Astrocyte of the cerebellum (primary cell): Measurements from ENCODE around the gene CLCN3.

Experiments used
- DNase-seq: peaks from one replicate; pipeline ENCODE4 v3.0.0-alpha.2; 2011; ENCODE audit warnings: low read depth
- H3K4me3 ChIP-seq: 2 replicates; pipeline ENCODE4 v1.5.1; 2011; ENCODE audit warnings: mild to moderate bottlenecking, low read depth, low read length, moderate library complexity
- CTCF ChIP-seq: IDR thresholded peaks from 2 replicates; pipeline ENCODE4 v1.5.1; 2012; ENCODE audit warnings: low read length, low read depth, moderate library complexity, mild to moderate bottlenecking; ENCODE audit errors: missing control alignments
- in situ Hi-C: cut with HindIII; loops from 2 replicates; pipeline ENCODE4 v1.10.0; 2017; ENCODE audit warnings: low sequenced_read_pairs

The CLCN3 gene

GRCh38 chr4:169652535-169652934 lies 32.2 kb downstream of the CLCN3 start:
- in situ Hi-C loops: no loop called here
- no peak for TF ChIP-seq CTCF
- no peak overlapping the region for H3K4me3 ChIP-seq
- DNase-seq: no peak

- no peak for TF ChIP-seq CTCF
- no peak for DNase-seq
- in situ Hi-C loops: no loop called here
- no peak overlapping the region for H3K4me3 ChIP-seq
Measured at GRCh38 chr4:169655401-169655800, 35.0 kb downstream of the CLCN3 start.

GRCh38 chr4:169657470-169658107 lies 37.2 kb downstream of the CLCN3 start:
- in situ Hi-C loops: no loop called here
- no peak for DNase-seq
- H3K4me3 ChIP-seq: no peak overlapping the region
- TF ChIP-seq CTCF: no peak

GRCh38 chr4:169658196-169658595 lies 37.8 kb downstream of the CLCN3 start:
- no peak for DNase-seq
- in situ Hi-C loops: no loop called here
- H3K4me3 ChIP-seq: no peak overlapping the region
- no peak for TF ChIP-seq CTCF

GRCh38 chr4:169658975-169659715 lies 38.8 kb downstream of the CLCN3 start:
- H3K4me3 ChIP-seq: peak overlapping the region; percentile 55
- DNase-seq: no peak
- in situ Hi-C loops: no loop called here
- no peak for TF ChIP-seq CTCF

GRCh38 chr4:169659716-169660670 lies 39.6 kb downstream of the CLCN3 start:
- in situ Hi-C loops: no loop called here
- H3K4me3 ChIP-seq: peak overlapping the region; percentile 55
- no peak for TF ChIP-seq CTCF
- DNase-seq: peak; percentile 96
